Psoas muscle (tissue), 8 donors: ENCODE data around the gene POC1A. TPM values are rescaled to one million over a fixed set of nuclear protein-coding genes. Genes with fewer than 3 reads are reported as not detected.

Experiments
- ATAC-seq, 4 donors: fragments of 200-7000 bp; cut with Tn5 transposase; one replicate each; pipeline ENCODE4 v1.9.1; 2020; ENCODE audit warnings: moderate library complexity in 3 of 4, mild to moderate bottlenecking in 2 of 4
- DNase-seq, 2 donors: peaks; one replicate each; pipeline ENCODE4 v3.0.0-alpha.2; 2020
- H3K27ac ChIP-seq: fragments of 200-600 bp; one replicate; pipeline ENCODE4 v1.8.0; 2022
- H3K27me3 ChIP-seq, 3 donors: fragments of 200-600 bp in 1 of 3; one replicate each; pipeline versions ENCODE4 v1.6.1 to v1.8.0; 2013 to 2022; ENCODE audit warnings: low read length in 2 of 3, mild to moderate bottlenecking in 2 of 3, moderate library complexity in 1 of 3; ENCODE audit not compliant: insufficient read depth in 3 of 3
- H3K36me3 ChIP-seq, 2 donors: fragments of 200-600 bp in 1 of 2; one replicate each; pipeline versions ENCODE4 v1.6.1 to v1.8.0; 2013 to 2022; ENCODE audit warnings: low read depth in 1 of 2, mild to moderate bottlenecking in 1 of 2, moderate library complexity in 1 of 2; ENCODE audit not compliant: insufficient read depth in 1 of 2
- H3K4me1 ChIP-seq: fragments of 200-600 bp; one replicate; pipeline ENCODE4 v1.8.0; 2022
- H3K4me3 ChIP-seq: fragments of 200-600 bp; one replicate; pipeline ENCODE4 v1.8.0; 2022; ENCODE audit warnings: mild to moderate bottlenecking
- H3K9me3 ChIP-seq: fragments of 200-600 bp; one replicate; pipeline ENCODE4 v1.8.0; 2022
- WGBS, 3 donors: extraction: QIAGEN DNeasy Blood & Tissue Kit; methylation state at CpG; one replicate each; pipeline versions ENCODE4 v1.1.6 to v1.1.7; 2013; 5-methylcytosine and 5-hydroxymethylcytosine counted together
- intact Hi-C, 2 donors: fragments of 100-400 bp; cut with DNase I; formaldehyde crosslinking; loops; one replicate each; pipeline versions ENCODE4 v1.11.0 to v1.14.2; 2022
- polyA plus RNA-seq, 3 donors: library from polyadenylated mRNA; stranded (reverse); fragments of 200-250 nt; gene quantifications; one replicate each; pipeline ENCODE4 v1.2.3, GENCODE V29; 2013
- total RNA-seq, 4 donors: library from RNA; stranded (reverse); fragmentation: NEBNext Ultra II Directional in 2 of 4; extraction: Animal tissue kit (Norgen Biotek cat#: 25700) in 2 of 4; gene quantifications; one replicate each; pipeline versions ENCODE4 v1.2.1 to v1.2.4, GENCODE V29; 2021 to 2023
- TF ChIP-seq, protein P1 (sequence below): fragments of 200-600 bp; IDR thresholded peaks from one replicate; pipeline ENCODE4 v1.8.0; 2022; ENCODE audit warnings: antibody characterized with exemption
- donor health status: healthy with polysubstance abuse.
- donor health status: DM: no; HTN: no; CAD: no; lungs with moderate emphysema.
- donor health status: Bipolar disorder and iron deficiency.
- donor health status: healthy.
- donor health status: DM: yes; HTN: yes; CAD: no.
- donor health status: DM: no; HTN: no; CAD: no.
- donor health status: DM: no; HTN: no; CAD: no.
- donor health status: DM: yes; HTN: yes; CAD: no.

Gene POC1A
- total and polyA plus RNA-seq, 7 donors: 0.87 to 3.2 (median 1.7) TPM

DNA sequence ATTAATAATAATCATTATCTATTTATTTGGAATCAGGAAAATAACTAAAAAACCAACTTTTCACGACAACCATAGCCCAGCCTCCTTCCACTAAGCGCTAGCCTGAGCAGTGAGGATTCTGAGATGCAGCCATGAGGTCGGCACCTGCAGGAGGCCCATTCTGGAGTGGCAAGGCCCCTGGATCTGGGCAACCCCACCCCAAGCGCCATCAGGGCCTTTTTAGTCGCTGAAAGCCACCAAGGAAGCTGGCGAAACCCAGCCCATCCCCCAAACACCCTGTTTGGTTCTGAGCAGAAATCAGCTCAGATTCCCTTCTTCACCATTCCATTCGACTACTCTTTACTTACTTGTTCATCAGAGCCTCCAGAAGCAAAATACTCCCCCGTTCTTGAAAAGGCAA lies 29.5 kb downstream of the POC1A start:
- Histone ChIP-seq H3K4me3 (no peak overlapping the region), H3K36me3 (no peaks in the 10 kb centered on the region), H3K27ac (no peak overlapping the region), H3K9me3 (no peaks in the 10 kb centered on the region), H3K4me1 (no peaks in the 10 kb centered on the region), H3K27me3 (no peaks in the 10 kb centered on the region)
- peak in 1 of 2 donors; percentile 28 for DNase-seq
- ATAC-seq: no peak
- WGBS, 3 donors: 93 to 97% (median 96%) methylated on average over 8 of the region's 8 CpGs
- TF ChIP-seq, protein P1, sequence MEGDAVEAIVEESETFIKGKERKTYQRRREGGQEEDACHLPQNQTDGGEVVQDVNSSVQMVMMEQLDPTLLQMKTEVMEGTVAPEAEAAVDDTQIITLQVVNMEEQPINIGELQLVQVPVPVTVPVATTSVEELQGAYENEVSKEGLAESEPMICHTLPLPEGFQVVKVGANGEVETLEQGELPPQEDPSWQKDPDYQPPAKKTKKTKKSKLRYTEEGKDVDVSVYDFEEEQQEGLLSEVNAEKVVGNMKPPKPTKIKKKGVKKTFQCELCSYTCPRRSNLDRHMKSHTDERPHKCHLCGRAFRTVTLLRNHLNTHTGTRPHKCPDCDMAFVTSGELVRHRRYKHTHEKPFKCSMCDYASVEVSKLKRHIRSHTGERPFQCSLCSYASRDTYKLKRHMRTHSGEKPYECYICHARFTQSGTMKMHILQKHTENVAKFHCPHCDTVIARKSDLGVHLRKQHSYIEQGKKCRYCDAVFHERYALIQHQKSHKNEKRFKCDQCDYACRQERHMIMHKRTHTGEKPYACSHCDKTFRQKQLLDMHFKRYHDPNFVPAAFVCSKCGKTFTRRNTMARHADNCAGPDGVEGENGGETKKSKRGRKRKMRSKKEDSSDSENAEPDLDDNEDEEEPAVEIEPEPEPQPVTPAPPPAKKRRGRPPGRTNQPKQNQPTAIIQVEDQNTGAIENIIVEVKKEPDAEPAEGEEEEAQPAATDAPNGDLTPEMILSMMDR: no peak
- intact Hi-C loops: loop anchor here in 1 of 2 donors (5.0 kb wide), 2 partner anchors 52 to 122 kb away; no protein-coding TSS in a partner anchor

DNA sequence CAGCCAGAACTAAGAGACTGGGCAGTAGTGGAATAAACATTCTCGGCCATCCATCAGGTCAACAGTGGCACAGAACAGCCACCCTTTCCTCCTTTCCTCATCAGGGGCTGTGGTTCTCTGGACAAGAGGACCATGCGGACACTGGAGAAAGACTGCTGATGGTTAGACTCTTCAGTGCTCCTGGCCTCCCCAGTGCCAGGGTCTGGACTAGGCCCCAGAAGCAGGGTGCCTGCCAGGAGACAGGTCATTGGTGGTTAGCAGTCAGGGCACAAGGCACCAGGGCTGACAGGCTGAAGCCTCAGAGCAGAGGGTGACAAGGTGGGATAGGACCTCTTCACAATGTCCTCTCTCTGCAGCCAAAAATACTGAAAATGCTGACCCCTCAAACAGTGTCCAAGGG lies 30.1 kb downstream of the POC1A start:
- Histone ChIP-seq H3K27me3 (no peaks in the 10 kb centered on the region), H3K9me3 (no peaks in the 10 kb centered on the region), H3K4me1 (no peaks in the 10 kb centered on the region), H3K27ac (no peak overlapping the region), H3K36me3 (no peaks in the 10 kb centered on the region), H3K4me3 (no peak overlapping the region)
- 96 to 100% (median 96%) methylated on average over 2 of the region's 2 CpGs for WGBS, 3 donors
- ATAC-seq (no peak), DNase-seq (peak in 1 of 2 donors; percentile 15)
- TF ChIP-seq, protein P1: no peak
- intact Hi-C loops: loop anchor here in 1 of 2 donors (5.0 kb wide), 2 partner anchors 52 to 122 kb away; no protein-coding TSS in a partner anchor

DNA sequence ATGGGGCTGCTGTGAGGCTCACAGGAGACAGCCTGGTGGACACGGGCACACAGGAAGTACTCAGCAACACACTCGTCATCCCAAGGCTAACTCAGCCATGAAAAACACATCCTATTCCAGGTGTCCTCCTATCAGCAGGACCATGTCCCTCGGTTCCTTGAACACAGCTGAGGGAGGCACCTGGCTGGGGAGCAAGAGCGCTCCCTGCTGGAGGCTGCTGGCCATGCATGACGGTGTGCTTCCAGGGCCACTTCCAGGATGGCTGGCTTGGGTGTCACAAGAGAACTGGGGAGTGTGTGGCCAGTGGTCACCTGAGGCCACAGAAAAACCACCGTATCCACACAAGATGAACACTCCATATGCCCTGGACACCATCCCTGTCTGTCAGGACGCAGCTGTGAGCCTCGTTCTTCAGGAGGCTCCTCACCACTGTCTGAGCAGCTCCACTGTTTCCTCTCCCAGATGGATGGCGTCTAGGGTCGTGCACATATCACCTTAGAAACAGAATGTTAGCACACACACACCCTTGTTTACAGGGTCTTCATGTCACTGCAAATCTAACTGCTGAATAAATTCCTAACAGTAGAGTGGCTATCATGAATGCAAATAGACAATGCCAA lies 31.0 kb downstream of the POC1A start:
- intact Hi-C loops: loop anchor here (1.0 to 5.0 kb wide), 4 partner anchors 21 to 122 kb away; no protein-coding TSS in a partner anchor
- TF ChIP-seq, protein P1: peak; percentile 94
- Histone ChIP-seq H3K27ac (no peak overlapping the region), H3K4me3 (no peak overlapping the region), H3K27me3 (no peaks in the 10 kb centered on the region), H3K4me1 (no peaks in the 10 kb centered on the region), H3K36me3 (no peaks in the 10 kb centered on the region), H3K9me3 (no peaks in the 10 kb centered on the region)
- ATAC-seq (peak; percentile 89 to 96 (median 92)), DNase-seq (peak; percentile 67 to 84)
- WGBS, 3 donors: 45 to 46% (median 45%) methylated on average over 10 of the region's 10 CpGs

DNA sequence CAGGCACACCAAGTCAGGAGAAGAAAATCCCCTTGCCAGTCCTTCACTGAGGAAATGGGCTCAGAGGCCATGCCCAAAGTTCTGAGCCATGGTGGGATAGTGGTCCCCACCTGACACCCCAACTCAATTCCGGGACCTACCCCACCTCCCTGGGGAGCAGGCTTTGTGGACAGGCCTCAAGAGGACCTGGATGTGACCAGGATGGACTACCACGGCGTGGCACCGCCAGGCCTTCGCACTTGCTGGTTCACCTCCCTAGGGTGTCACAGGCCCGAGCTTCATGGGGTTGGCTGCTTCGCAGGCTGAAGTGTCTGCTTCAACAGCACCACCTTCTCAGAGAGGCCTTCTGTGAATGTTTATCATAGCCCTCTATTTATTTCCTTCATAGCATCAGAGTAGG lies 31.7 kb downstream of the POC1A start:
- intact Hi-C loops: loop anchor here in 1 of 2 donors (5.0 kb wide), 2 partner anchors 50 to 120 kb away; no protein-coding TSS in a partner anchor
- ATAC-seq (no peak), DNase-seq (peak in 1 of 2 donors; percentile 46)
- Histone ChIP-seq H3K4me1 (no peaks in the 10 kb centered on the region), H3K36me3 (no peaks in the 10 kb centered on the region), H3K9me3 (no peaks in the 10 kb centered on the region), H3K27ac (peak overlapping the region; percentile 46), H3K27me3 (no peaks in the 10 kb centered on the region), H3K4me3 (no peak overlapping the region)
- TF ChIP-seq, protein P1: no peak
- 91 to 95% (median 95%) methylated on average over 7 of the region's 7 CpGs for WGBS, 3 donors
